Pancreas (tissue), 10 donors: ENCODE data around the gene CCDC90B. TPM values are rescaled to one million over a fixed set of nuclear protein-coding genes. Genes with fewer than 3 reads are reported as not detected.
A peak's percentile ranks its signal among the peaks of the same experiment; 100 is the strongest.
"Not testable (repeated sequence)": the region's sequence is repeated elsewhere in the genome, so short reads cannot be mapped to it uniquely, and the experiment has no call there.

Source experiments
- ATAC-seq, 4 donors: fragments of 200-7000 bp; cut with Tn5 transposase; one replicate each; pipeline versions ENCODE4 v1.8.0 to v1.9.1; 2020; ENCODE audit warnings: mild to moderate bottlenecking in 4 of 4, moderate library complexity in 4 of 4
- DNase-seq, 6 donors: peaks; one replicate each; pipeline ENCODE4 v3.0.0-alpha.2; 2020
- FAIRE-seq: peaks from 2 replicates; lab custom pipeline; 2012; peaks lifted over from hg19 to GRCh38; lab: Jason Lieb, UNC
- H3K27ac ChIP-seq, 4 donors: fragments of 200-600 bp; sonication (generic); 1 replicate in 3 of 4; 2 replicates in 1 of 4; pipeline versions ENCODE4 v1.5.0 to v1.8.0; 2020
- H3K27me3 ChIP-seq, 4 donors: fragments of 200-600 bp; one replicate each; pipeline ENCODE4 v1.8.0; 2021
- H3K36me3 ChIP-seq, 3 donors: fragments of 200-600 bp; sonication (generic) in 1 of 3; one replicate each; pipeline versions ENCODE4 v1.5.0 to v1.8.0; 2020 to 2021
- H3K4me1 ChIP-seq, 3 donors: fragments of 200-600 bp; one replicate each; pipeline ENCODE4 v1.8.0; 2021
- H3K4me3 ChIP-seq, 4 donors: fragments of 200-600 bp; sonication (generic) in 2 of 4; one replicate each; pipeline versions ENCODE4 v1.5.0 to v1.8.0; 2020 to 2021
- H3K9me3 ChIP-seq, 4 donors: fragments of 200-600 bp; one replicate each; pipeline ENCODE4 v1.8.0; 2021
- CTCF ChIP-seq, 4 donors: fragments of 200-600 bp; sonication (generic) in 3 of 4; IDR thresholded peaks; one replicate each; pipeline versions ENCODE4 v1.5.0 to v1.8.0; 2021; ENCODE audit warnings: antibody characterized with exemption in 4 of 4
- WGBS, 2 donors: extraction: QIAGEN DNeasy Blood & Tissue Kit; methylation state at CpG; one replicate each; pipeline ENCODE4 v1.1.7; 2013; 5-methylcytosine and 5-hydroxymethylcytosine counted together
- intact Hi-C, 3 donors: fragments of 100-400 bp; cut with DNase I; formaldehyde crosslinking; loops; one replicate each; pipeline versions ENCODE4 v1.11.1 to v1.14.2; 2022
- polyA plus RNA-seq, 2 donors: library from polyadenylated mRNA; stranded (reverse); fragments of 200-250 nt; gene quantifications; one replicate each; pipeline ENCODE4 v1.2.3, GENCODE V29; 2013
- total RNA-seq, 6 donors: library from RNA; stranded (reverse); fragmentation: NEBNext Ultra II Directional in 4 of 6; extraction: Animal tissue kit (Norgen Biotek cat#: 25700) in 4 of 6; gene quantifications; one replicate each; pipeline versions ENCODE4 v1.2.1 to v1.2.4, GENCODE V29; 2021 to 2023
- donor health status: healthy with polysubstance abuse.
- donor health status: DM: no; HTN: no; CAD: no; lungs with moderate emphysema.
- donor health status: DM: no; HTN: no; CAD: no.
- donor health status: control.
- donor health status: control.
- donor health status: Bipolar disorder and iron deficiency.
- donor health status: DM: yes; HTN: yes; CAD: no.
- donor health status: DM: no; HTN: no; CAD: no.
- donor health status: DM: no; HTN: no; CAD: no.
- donor health status: DM: yes; HTN: yes; CAD: no.

The CCDC90B gene
- total and polyA plus RNA-seq, 8 donors, result 12.1 to 25.1 (median 16.3) TPM

- Histone ChIP-seq H3K27me3 (no peaks in the 10 kb centered on the region), H3K4me1 (no peaks in the 10 kb centered on the region), H3K36me3 (no peaks in the 10 kb centered on the region), H3K27ac (no peak overlapping the region), H3K4me3 (no peak overlapping the region), H3K9me3 (no peaks in the 10 kb centered on the region)
- intact Hi-C loops, result no loop called here
- no peak for TF ChIP-seq CTCF (IDR thresholded peaks at IDR 0.05)
- DNase-seq, result no peak
- FAIRE-seq, result no peak
- no peak for ATAC-seq
Measured at GRCh38 chr11:83312430-83312829, 26.3 kb upstream of the CCDC90B start.

GRCh38 chr11:83311701-83312100, 25.5 kb upstream of the CCDC90B start:
- FAIRE-seq (no peak), DNase-seq (no peak), ATAC-seq (no peak)
- 97 to 98% methylated on average over 2 of the region's 2 CpGs for WGBS, 2 donors
- Histone ChIP-seq H3K4me3 (no peak overlapping the region), H3K4me1 (no peaks in the 10 kb centered on the region), H3K9me3 (no peaks in the 10 kb centered on the region), H3K27ac (no peak overlapping the region), H3K27me3 (no peaks in the 10 kb centered on the region), H3K36me3 (no peaks in the 10 kb centered on the region)
- intact Hi-C loops, result no loop called here
- TF ChIP-seq CTCF (IDR thresholded peaks at IDR 0.05), result no peak

GRCh38 chr11:83310718-83311117, 24.6 kb upstream of the CCDC90B start:
- no peak overlapping the region for H3K27ac ChIP-seq
- no peak overlapping the region for H3K4me3 ChIP-seq
- H3K9me3 ChIP-seq, result no peaks in the 10 kb centered on the region
- ATAC-seq (peak; percentile 29 to 62 (median 42)), FAIRE-seq (no peak), DNase-seq (no peak)
- intact Hi-C loops, result no loop called here
- no peaks in the 10 kb centered on the region for H3K4me1 ChIP-seq
- no peak for TF ChIP-seq CTCF (IDR thresholded peaks at IDR 0.05)
- no peaks in the 10 kb centered on the region for H3K27me3 ChIP-seq
- no peaks in the 10 kb centered on the region for H3K36me3 ChIP-seq

GRCh38 chr11:83308536-83308935, 22.4 kb upstream of the CCDC90B start:
- not testable (repeated sequence) for FAIRE-seq, H3K27ac ChIP-seq, H3K4me1 ChIP-seq, H3K4me3 ChIP-seq, H3K27me3 ChIP-seq, DNase-seq, ATAC-seq, H3K36me3 ChIP-seq, H3K9me3 ChIP-seq
- intact Hi-C loops, result loop anchor here in 1 of 3 donors (10.0 kb wide), 1 partner anchor 406 kb away; no protein-coding TSS in a partner anchor
- WGBS, 2 donors, result 97 to 100% methylated on average over 1 of the region's 1 CpG

- no peak for TF ChIP-seq CTCF (IDR thresholded peaks at IDR 0.05)
- no peak for DNase-seq
- no peak overlapping the region for H3K27ac ChIP-seq
- no peak overlapping the region for H3K4me3 ChIP-seq
- no peak for FAIRE-seq
- no peaks in the 10 kb centered on the region for H3K9me3 ChIP-seq
- H3K36me3 ChIP-seq, result no peaks in the 10 kb centered on the region
- 81 to 93% methylated on average over 4 of the region's 4 CpGs for WGBS, 2 donors
- H3K4me1 ChIP-seq, result no peaks in the 10 kb centered on the region
- no peaks in the 10 kb centered on the region for H3K27me3 ChIP-seq
- no peak for ATAC-seq
- intact Hi-C loops, result loop anchor here in 1 of 3 donors (10.0 kb wide), 1 partner anchor 408 kb away; no protein-coding TSS in a partner anchor
Measured at GRCh38 chr11:83306200-83307080, 20.3 kb upstream of the CCDC90B start.
